Measurements from ENCODE around the gene ZFY. TPM values are rescaled to one million over a fixed set of nuclear protein-coding genes. Genes with fewer than 3 reads are reported as not detected.

The ZFY gene
- total RNA-seq: 10.8 and 12.6 TPM in 2 replicates

DNA sequence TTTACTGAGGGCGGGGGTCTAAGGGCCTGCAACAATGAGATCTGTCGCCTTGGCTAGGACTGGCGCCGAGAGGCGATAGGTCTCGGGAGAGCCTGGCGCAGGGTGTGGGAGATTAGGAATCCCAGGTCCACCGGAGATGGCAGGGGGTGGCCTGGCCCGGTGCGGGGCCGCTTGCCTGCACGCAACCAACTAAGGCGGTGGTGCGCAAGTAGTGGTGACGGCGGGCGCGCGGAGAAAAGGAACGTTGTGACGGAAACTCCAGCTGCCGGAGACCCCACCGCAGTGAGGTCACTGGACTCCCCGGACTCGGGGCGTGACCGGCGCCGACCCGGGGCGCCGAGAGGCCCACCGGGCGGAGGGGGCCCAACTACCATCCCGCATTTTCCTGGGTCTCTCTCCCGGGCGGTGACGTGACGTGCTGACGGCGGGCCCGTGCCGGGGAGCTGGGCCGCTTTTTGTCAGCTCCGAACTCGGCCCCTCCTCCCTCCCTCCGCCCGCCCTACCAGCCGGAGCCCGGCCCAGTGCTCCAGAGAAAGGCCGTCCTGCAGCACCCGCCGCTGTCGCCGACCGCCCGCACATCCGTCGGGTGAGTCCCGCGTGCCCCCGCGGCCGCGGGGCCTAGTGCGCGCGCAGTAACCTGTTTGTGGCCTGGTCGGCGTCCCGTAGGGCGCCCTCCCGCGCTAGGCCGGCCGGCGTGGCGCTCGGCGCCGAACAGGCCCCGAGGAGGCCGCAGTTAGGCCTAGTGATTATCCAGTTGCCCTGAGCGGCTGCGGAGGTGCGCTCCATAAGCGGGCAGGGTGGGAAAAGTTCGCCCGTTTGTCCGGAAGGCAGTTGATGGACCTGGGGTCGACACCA is at the start of gene ZFY:
Gene ZFY (plus strand): TSS at position 521 of the 855 bp plus-strand sequence. CDS start 18,556 bp downstream, outside the sequence.

Other genes with a start within 250 kb of the ZFY start
- not detected in 2 replicates for gene SRY, start 147.7 kb upstream of the ZFY start, total RNA-seq
- gene RPS4Y1, start 93.8 kb upstream of the ZFY start, total RNA-seq: 371 and 495 TPM in 2 replicates